Activated naive CD4-positive, alpha-beta T cell treated with anti-CD3 and anti-CD28 coated beads for 36 hours (primary cell): ENCODE data around the gene PRIM1. TPM values are rescaled to one million over a fixed set of nuclear protein-coding genes. Genes with fewer than 3 reads are reported as not detected.
A peak's percentile ranks its signal among the peaks of the same experiment; 100 is the strongest.
"Not testable (repeated sequence)": the region's sequence is repeated elsewhere in the genome, so short reads cannot be mapped to it uniquely, and the experiment has no call there.

Experiments used
- CTCF ChIA-PET: fragments of 350-600 bp; sonication (Branson Sonifier 250); formaldehyde crosslinking; loops from one replicate; lab custom pipeline; 2021; ENCODE audit warnings: antibody characterized with exemption; lab: Charles Lee
- DNase-seq: peaks from one replicate; pipeline ENCODE4 v3.0.0-alpha.2; 2020
- H3K27ac Mint-ChIP-seq: one replicate; pipeline ENCODE4 v1.8.0; 2021; ENCODE audit warnings: mild to moderate bottlenecking, mixed read lengths
- H3K27me3 Mint-ChIP-seq: one replicate; pipeline ENCODE4 v1.8.0; 2021; ENCODE audit warnings: low read depth, mixed read lengths
- H3K36me3 Mint-ChIP-seq: one replicate; pipeline ENCODE4 v1.8.0; 2021; ENCODE audit warnings: low read depth, mixed read lengths
- H3K4me1 Mint-ChIP-seq: one replicate; pipeline ENCODE4 v1.8.0; 2021; ENCODE audit warnings: low read depth, mixed read lengths
- H3K4me3 Mint-ChIP-seq: one replicate; pipeline ENCODE4 v1.8.0; 2021; ENCODE audit warnings: mild to moderate bottlenecking, moderate library complexity, mixed read lengths
- H3K9me3 Mint-ChIP-seq: one replicate; pipeline ENCODE4 v1.8.0; 2021; ENCODE audit warnings: mixed read lengths
- intact Hi-C: fragments of 100-400 bp; cut with micrococcal nuclease; formaldehyde crosslinking; loops from one replicate; pipeline ENCODE4 v1.15.1; 2023
- total RNA-seq, 2 experiments: library from RNA; stranded (reverse); gene quantifications; one replicate each; pipeline ENCODE4 v1.2.3, GENCODE V29; 2021

The PRIM1 gene
- total RNA-seq, 2 experiments from 2014 or later: 74.9 to 75.0 TPM

- intact Hi-C loops: no loop called here
- no peak overlapping the region for H3K4me3 Mint-ChIP-seq
These were observed 36.3 kb downstream of the PRIM1 start for GRCh38 chr12:56715798-56716197.

GRCh38 chr12:56714431-56714929 is 37.6 kb downstream of the PRIM1 start:
- no peak overlapping the region for H3K4me3 Mint-ChIP-seq
- intact Hi-C loops: no loop called here
- H3K36me3 Mint-ChIP-seq: peaks cover 61% of the 10 kb centered on the region
- CTCF ChIA-PET: interaction anchor here (1.0 kb wide), 1 partner anchor 122 kb away, joined by 3 read pairs; no protein-coding TSS in a partner anchor
- peaks cover 32% of the 10 kb centered on the region for H3K4me1 Mint-ChIP-seq
- DNase-seq: no peak
- peak overlapping the region; percentile 44 for H3K27ac Mint-ChIP-seq
- no peaks in the 10 kb centered on the region for H3K9me3 Mint-ChIP-seq
- no peaks in the 10 kb centered on the region for H3K27me3 Mint-ChIP-seq

More at GRCh38 chr12:56715798-56716197, 36.3 kb downstream of the PRIM1 start:
- peaks cover 74% of the 10 kb centered on the region for H3K36me3 Mint-ChIP-seq
- CTCF ChIA-PET: no interaction called here
- H3K27ac Mint-ChIP-seq: peak overlapping the region; percentile 38
- DNase-seq: no peak
- no peaks in the 10 kb centered on the region for H3K9me3 Mint-ChIP-seq
- peaks cover 45% of the 10 kb centered on the region for H3K4me1 Mint-ChIP-seq
- H3K27me3 Mint-ChIP-seq: no peaks in the 10 kb centered on the region

- Mint-ChIP-seq H3K36me3 (peaks cover 52% of the 10 kb centered on the region), H3K4me3 (no peak overlapping the region), H3K27me3 (no peaks in the 10 kb centered on the region), H3K4me1 (peaks cover 22% of the 10 kb centered on the region), H3K27ac (no peak overlapping the region), H3K9me3 (no peaks in the 10 kb centered on the region)
- intact Hi-C loops: no loop called here
- CTCF ChIA-PET: no interaction called here
- no peak for DNase-seq
These were observed 38.8 kb downstream of the PRIM1 start for GRCh38 chr12:56713345-56713744.

- H3K4me3 Mint-ChIP-seq: no peak overlapping the region
- no peaks in the 10 kb centered on the region for H3K9me3 Mint-ChIP-seq
- CTCF ChIA-PET: no interaction called here
- no peak overlapping the region for H3K27ac Mint-ChIP-seq
- intact Hi-C loops: no loop called here
- H3K4me1 Mint-ChIP-seq: peaks cover under 1% of the 10 kb centered on the region
- no peaks in the 10 kb centered on the region for H3K27me3 Mint-ChIP-seq
- DNase-seq: no peak
- peaks cover 32% of the 10 kb centered on the region for H3K36me3 Mint-ChIP-seq
These were observed 42.3 kb downstream of the PRIM1 start for GRCh38 chr12:56709759-56710376.

- H3K27me3 Mint-ChIP-seq, H3K36me3 Mint-ChIP-seq, H3K4me3 Mint-ChIP-seq, DNase-seq, H3K4me1 Mint-ChIP-seq, H3K27ac Mint-ChIP-seq, CTCF ChIA-PET, H3K9me3 Mint-ChIP-seq, intact Hi-C loops: not testable (repeated sequence)
These were observed 47.6 kb downstream of the PRIM1 start for GRCh38 chr12:56704522-56704921.

- peaks cover 3% of the 10 kb centered on the region for H3K27me3 Mint-ChIP-seq
- H3K9me3 Mint-ChIP-seq: no peaks in the 10 kb centered on the region
- no peaks in the 10 kb centered on the region for H3K36me3 Mint-ChIP-seq
- intact Hi-C loops: no loop called here
- peaks cover 5% of the 10 kb centered on the region for H3K4me1 Mint-ChIP-seq
- H3K27ac Mint-ChIP-seq: no peak overlapping the region
- DNase-seq: no peak
- no peak overlapping the region for H3K4me3 Mint-ChIP-seq
- CTCF ChIA-PET: no interaction called here
These were observed 53.0 kb downstream of the PRIM1 start for GRCh38 chr12:56699020-56699661.

GRCh38 chr12:56695327-56696101 is 56.6 kb downstream of the PRIM1 start:
- intact Hi-C loops: no loop called here
- no peaks in the 10 kb centered on the region for H3K27me3 Mint-ChIP-seq
- CTCF ChIA-PET: interaction anchor here (0.9 kb wide), 1 partner anchor 306 kb away, joined by 3 read pairs; no protein-coding TSS in a partner anchor
- no peak overlapping the region for H3K27ac Mint-ChIP-seq
- H3K4me1 Mint-ChIP-seq: peaks cover 2% of the 10 kb centered on the region
- no peaks in the 10 kb centered on the region for H3K9me3 Mint-ChIP-seq
- H3K36me3 Mint-ChIP-seq: no peaks in the 10 kb centered on the region
- no peak for DNase-seq
- H3K4me3 Mint-ChIP-seq: no peak overlapping the region

GRCh38 chr12:56694161-56694560 is 58.0 kb downstream of the PRIM1 start:
- H3K27ac Mint-ChIP-seq: no peak overlapping the region
- intact Hi-C loops: no loop called here

GRCh38 chr12:56688846-56689109 is 63.3 kb downstream of the PRIM1 start:
- intact Hi-C loops: loop anchor here (1.0 to 10.0 kb wide), 16 partner anchors 37 to 1156 kb away; partner anchors contain the start of genes BAZ2A, CTDSP2, DDIT3 and MBD6

More at GRCh38 chr12:56694161-56694560, 58.0 kb downstream of the PRIM1 start:
- CTCF ChIA-PET: interaction anchor here (0.8 kb wide), 1 partner anchor 66 kb away, joined by 3 read pairs; no protein-coding TSS in a partner anchor
- Mint-ChIP-seq H3K4me3 (no peak overlapping the region), H3K4me1 (no peaks in the 10 kb centered on the region), H3K36me3 (no peaks in the 10 kb centered on the region), H3K9me3 (no peaks in the 10 kb centered on the region), H3K27me3 (no peaks in the 10 kb centered on the region)
- no peak for DNase-seq

GRCh38 chr12:56688129-56688845 is 63.8 kb downstream of the PRIM1 start, which contains the start of gene PTGES3:
TSS of gene PTGES3 (minus strand) at chr12:56688284. CDS start at chr12:56687999, 285 bp downstream.
- Mint-ChIP-seq H3K27me3 (no peaks in the 10 kb centered on the region), H3K4me3 (peak within 1 kb of the TSS; percentile 90), H3K27ac (peak within 1 kb of the TSS; percentile 99), H3K36me3 (peaks cover 35% of the 10 kb centered on the region), H3K9me3 (peaks cover 1% of the 10 kb centered on the region), H3K4me1 (peaks cover 19% of the 10 kb centered on the region)
- intact Hi-C loops: loop anchor here (1.0 to 10.0 kb wide), 16 partner anchors 37 to 1157 kb away; partner anchors contain the start of genes BAZ2A, CTDSP2, DDIT3 and MBD6
- CTCF ChIA-PET: no interaction called here
- DNase-seq: peak; percentile 99

More at GRCh38 chr12:56688846-56689109, 63.3 kb downstream of the PRIM1 start:
- H3K4me3 Mint-ChIP-seq: peak overlapping the region; percentile 90
- no peaks in the 10 kb centered on the region for H3K27me3 Mint-ChIP-seq
- CTCF ChIA-PET: no interaction called here
- DNase-seq: no peak
- H3K36me3 Mint-ChIP-seq: peaks cover 35% of the 10 kb centered on the region
- H3K9me3 Mint-ChIP-seq: peaks cover 1% of the 10 kb centered on the region
- H3K4me1 Mint-ChIP-seq: peaks cover 18% of the 10 kb centered on the region
- peak overlapping the region; percentile 99 for H3K27ac Mint-ChIP-seq

- Mint-ChIP-seq H3K4me1 (peaks cover 26% of the 10 kb centered on the region), H3K36me3 (peaks cover 37% of the 10 kb centered on the region), H3K4me3 (peak overlapping the region; percentile 90), H3K27me3 (no peaks in the 10 kb centered on the region), H3K9me3 (peaks cover 1% of the 10 kb centered on the region), H3K27ac (peak overlapping the region; percentile 99)
- intact Hi-C loops: loop anchor here (1.0 to 10.0 kb wide), 17 partner anchors 38 to 1157 kb away; partner anchors contain the start of genes BAZ2A, CTDSP2, DDIT3 and MBD6
- peak; percentile 56 for DNase-seq
- CTCF ChIA-PET: no interaction called here
These were observed 64.6 kb downstream of the PRIM1 start for GRCh38 chr12:56687223-56688128.
